Measurements from ENCODE around the gene TIMM17A.

Gene TIMM17A

DNA sequence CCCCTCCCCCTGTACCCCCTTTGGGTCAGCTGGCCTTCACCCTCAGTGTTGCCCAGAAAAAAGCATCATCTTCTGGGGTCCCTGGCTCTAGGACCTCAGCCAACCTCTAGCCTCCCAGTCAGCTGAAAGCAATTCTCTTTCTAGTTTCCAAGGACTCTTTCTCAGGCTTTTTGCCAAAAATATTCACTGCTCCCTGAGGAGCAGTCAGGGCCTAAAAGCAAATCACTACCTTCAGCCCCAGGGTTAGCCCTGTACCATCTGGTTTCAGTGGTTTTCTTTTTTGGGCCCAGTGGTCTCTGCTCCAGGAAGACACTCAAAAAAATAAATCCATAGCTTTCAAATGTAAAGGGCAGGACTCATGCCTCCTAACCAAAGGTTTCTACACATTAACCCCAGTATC is 5.8 kb upstream of the TIMM17A start:
- TF ChIP-seq, protein P1, sequence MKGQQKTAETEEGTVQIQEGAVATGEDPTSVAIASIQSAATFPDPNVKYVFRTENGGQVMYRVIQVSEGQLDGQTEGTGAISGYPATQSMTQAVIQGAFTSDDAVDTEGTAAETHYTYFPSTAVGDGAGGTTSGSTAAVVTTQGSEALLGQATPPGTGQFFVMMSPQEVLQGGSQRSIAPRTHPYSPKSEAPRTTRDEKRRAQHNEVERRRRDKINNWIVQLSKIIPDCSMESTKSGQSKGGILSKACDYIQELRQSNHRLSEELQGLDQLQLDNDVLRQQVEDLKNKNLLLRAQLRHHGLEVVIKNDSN (IDR thresholded peaks at IDR 0.05) = no peak
- no peak for TF ChIP-seq TEAD4 (IDR thresholded peaks at IDR 0.05)
- TF ChIP-seq EP300 (IDR thresholded peaks at IDR 0.05; ENCODE audit: borderline replicate concordance) = no peak
- no peak for TF ChIP-seq FOXM1 (IDR thresholded peaks at IDR 0.05; ENCODE audit: borderline replicate concordance, low read depth)
- no peak for TF ChIP-seq TCF12 (IDR thresholded peaks at IDR 0.05; ENCODE audit: low read depth)
- TF ChIP-seq ZBTB7A (IDR thresholded peaks at IDR 0.05; ENCODE audit: low read depth) = no peak
- no peak for TF ChIP-seq EGR1 (IDR thresholded peaks at IDR 0.05)
- no peak for TF ChIP-seq NFIC (IDR thresholded peaks at IDR 0.05)
- no peak for TF ChIP-seq RAD21 (IDR thresholded peaks at IDR 0.05; ENCODE audit: low read depth)
- TF ChIP-seq YY1 (IDR thresholded peaks at IDR 0.05; ENCODE audit: low read depth) = no peak
- no peak for TF ChIP-seq CEBPB (IDR thresholded peaks at IDR 0.05)
- TF ChIP-seq TAF1 (IDR thresholded peaks at IDR 0.05; ENCODE audit: low read depth) = no peak
- no peak for TF ChIP-seq CREB1 (IDR thresholded peaks at IDR 0.05; ENCODE audit: low read depth)
- TF ChIP-seq, protein P2, sequence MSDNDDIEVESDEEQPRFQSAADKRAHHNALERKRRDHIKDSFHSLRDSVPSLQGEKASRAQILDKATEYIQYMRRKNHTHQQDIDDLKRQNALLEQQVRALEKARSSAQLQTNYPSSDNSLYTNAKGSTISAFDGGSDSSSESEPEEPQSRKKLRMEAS (IDR thresholded peaks at IDR 0.05) = no peak

DNA sequence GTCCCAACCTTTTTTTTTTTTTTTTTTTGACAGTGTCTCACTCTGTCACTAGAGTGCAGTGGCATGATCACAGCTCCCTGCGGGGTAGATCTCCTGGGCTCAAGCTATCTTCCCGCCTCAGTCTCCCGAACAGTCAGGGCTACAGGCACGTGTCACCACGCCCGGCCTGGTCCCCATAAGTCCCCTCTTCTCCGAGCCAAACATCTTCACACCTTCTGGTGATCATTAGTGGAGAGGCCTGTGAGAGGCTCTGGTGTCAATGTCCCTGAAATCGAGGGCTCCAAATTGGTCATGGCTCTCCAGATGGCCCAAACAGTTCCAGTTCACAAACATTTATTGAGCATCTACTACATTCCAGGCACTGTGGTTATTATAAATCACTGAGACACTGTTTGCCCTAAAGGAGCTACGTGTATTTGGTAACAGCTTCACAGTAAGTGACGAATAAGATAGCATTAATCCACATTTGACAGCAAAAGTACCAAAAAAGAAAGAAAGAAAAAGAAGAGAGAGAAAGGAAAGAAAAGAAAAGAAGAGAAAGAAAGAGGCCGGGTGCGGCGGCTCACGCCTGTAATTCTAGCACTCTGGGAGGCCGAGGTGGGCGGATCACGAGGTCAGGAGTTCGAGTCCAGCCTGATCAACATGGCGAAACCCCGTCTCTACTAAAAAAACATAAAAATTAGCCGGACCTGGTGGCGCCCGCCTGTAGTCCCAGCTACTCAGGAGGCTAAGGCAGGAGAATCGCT is 867 bp upstream of the TIMM17A start:
- TF ChIP-seq, protein P1 (IDR thresholded peaks at IDR 0.05) = no peak
- TF ChIP-seq CEBPB (IDR thresholded peaks at IDR 0.05) (no peak), TEAD4 (IDR thresholded peaks at IDR 0.05) (no peak), CREB1 (IDR thresholded peaks at IDR 0.05; ENCODE audit: low read depth) (no peak)
- TF ChIP-seq, protein P3, sequence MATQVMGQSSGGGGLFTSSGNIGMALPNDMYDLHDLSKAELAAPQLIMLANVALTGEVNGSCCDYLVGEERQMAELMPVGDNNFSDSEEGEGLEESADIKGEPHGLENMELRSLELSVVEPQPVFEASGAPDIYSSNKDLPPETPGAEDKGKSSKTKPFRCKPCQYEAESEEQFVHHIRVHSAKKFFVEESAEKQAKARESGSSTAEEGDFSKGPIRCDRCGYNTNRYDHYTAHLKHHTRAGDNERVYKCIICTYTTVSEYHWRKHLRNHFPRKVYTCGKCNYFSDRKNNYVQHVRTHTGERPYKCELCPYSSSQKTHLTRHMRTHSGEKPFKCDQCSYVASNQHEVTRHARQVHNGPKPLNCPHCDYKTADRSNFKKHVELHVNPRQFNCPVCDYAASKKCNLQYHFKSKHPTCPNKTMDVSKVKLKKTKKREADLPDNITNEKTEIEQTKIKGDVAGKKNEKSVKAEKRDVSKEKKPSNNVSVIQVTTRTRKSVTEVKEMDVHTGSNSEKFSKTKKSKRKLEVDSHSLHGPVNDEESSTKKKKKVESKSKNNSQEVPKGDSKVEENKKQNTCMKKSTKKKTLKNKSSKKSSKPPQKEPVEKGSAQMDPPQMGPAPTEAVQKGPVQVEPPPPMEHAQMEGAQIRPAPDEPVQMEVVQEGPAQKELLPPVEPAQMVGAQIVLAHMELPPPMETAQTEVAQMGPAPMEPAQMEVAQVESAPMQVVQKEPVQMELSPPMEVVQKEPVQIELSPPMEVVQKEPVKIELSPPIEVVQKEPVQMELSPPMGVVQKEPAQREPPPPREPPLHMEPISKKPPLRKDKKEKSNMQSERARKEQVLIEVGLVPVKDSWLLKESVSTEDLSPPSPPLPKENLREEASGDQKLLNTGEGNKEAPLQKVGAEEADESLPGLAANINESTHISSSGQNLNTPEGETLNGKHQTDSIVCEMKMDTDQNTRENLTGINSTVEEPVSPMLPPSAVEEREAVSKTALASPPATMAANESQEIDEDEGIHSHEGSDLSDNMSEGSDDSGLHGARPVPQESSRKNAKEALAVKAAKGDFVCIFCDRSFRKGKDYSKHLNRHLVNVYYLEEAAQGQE (IDR thresholded peaks at IDR 0.05; ENCODE audit: low read depth) = no peak

DNA sequence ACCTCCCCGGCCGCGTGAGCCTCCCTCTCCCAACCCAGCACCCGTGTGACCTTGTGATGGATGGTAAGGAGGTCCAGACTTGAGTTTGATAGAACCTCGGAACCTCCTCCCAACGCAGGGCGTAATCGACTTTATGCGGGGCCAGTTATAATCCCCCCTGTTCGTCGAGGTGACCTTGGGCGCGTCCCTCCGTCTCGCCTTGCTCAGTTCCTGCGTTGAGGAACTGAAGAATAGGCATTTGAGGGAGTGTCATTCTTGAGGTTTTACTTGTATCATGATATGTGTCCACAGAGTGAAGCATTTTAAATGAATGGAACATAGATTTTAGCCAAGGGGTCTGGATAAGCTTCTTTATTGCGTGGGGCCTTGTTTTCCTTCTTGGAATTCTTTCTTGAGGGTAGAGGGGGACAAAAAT is 433 bp downstream of the TIMM17A start:
- TF ChIP-seq RAD21 (IDR thresholded peaks at IDR 0.05; ENCODE audit: low read depth) (no peak), TEAD4 (IDR thresholded peaks at IDR 0.05) (no peak), YY1 (IDR thresholded peaks at IDR 0.05; ENCODE audit: low read depth) (no peak), FOXM1 (IDR thresholded peaks at IDR 0.05; ENCODE audit: borderline replicate concordance, low read depth) (no peak), CREB1 (IDR thresholded peaks at IDR 0.05; ENCODE audit: low read depth) (no peak), EP300 (IDR thresholded peaks at IDR 0.05; ENCODE audit: borderline replicate concordance) (no peak), TCF12 (IDR thresholded peaks at IDR 0.05; ENCODE audit: low read depth) (no peak; the same call in 1 of the 2 replicates), EGR1 (IDR thresholded peaks at IDR 0.05) (no peak), ZBTB7A (IDR thresholded peaks at IDR 0.05; ENCODE audit: low read depth) (no peak), TAF1 (IDR thresholded peaks at IDR 0.05; ENCODE audit: low read depth) (no peak), NFIC (IDR thresholded peaks at IDR 0.05) (no peak), CEBPB (IDR thresholded peaks at IDR 0.05) (no peak)
- TF ChIP-seq, protein P3 (IDR thresholded peaks at IDR 0.05; ENCODE audit: low read depth) = no peak
- TF ChIP-seq, protein P2 (IDR thresholded peaks at IDR 0.05) = no peak; the same call in 1 of the 2 replicates
- TF ChIP-seq, protein P1 (IDR thresholded peaks at IDR 0.05) = no peak

DNA sequence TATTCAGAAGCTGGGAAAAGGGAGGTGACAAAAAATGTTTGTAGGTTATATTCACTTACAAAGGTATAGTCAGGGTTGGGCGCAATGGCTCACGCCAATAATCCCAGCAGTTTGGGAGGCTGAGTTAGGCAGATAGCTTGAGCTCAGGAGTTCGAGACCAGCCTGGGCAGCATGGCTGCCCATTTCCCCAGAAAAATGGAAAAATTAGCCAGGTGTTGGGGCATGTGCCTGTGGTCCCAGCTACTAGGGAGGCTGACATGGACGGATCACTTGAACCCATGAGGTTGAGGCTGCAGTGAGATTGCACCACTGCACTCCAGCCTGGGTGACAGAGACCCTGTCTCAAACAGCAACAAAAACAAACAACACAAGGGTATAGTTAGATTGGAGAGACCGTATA is 3.0 kb downstream of the TIMM17A start:
- TF ChIP-seq, protein P3 (IDR thresholded peaks at IDR 0.05; ENCODE audit: low read depth) = no peak
- TF ChIP-seq CEBPB (IDR thresholded peaks at IDR 0.05) (no peak), EP300 (IDR thresholded peaks at IDR 0.05; ENCODE audit: borderline replicate concordance) (no peak), EGR1 (IDR thresholded peaks at IDR 0.05) (no peak), NFIC (IDR thresholded peaks at IDR 0.05) (no peak), ZBTB7A (IDR thresholded peaks at IDR 0.05; ENCODE audit: low read depth) (no peak), TEAD4 (IDR thresholded peaks at IDR 0.05) (no peak), FOXM1 (IDR thresholded peaks at IDR 0.05; ENCODE audit: borderline replicate concordance, low read depth) (no peak), CREB1 (IDR thresholded peaks at IDR 0.05; ENCODE audit: low read depth) (no peak)
- TF ChIP-seq, protein P2 (IDR thresholded peaks at IDR 0.05) = no peak
- TF ChIP-seq, protein P1 (IDR thresholded peaks at IDR 0.05) = no peak
